ENCODE measurements around the gene PTCH2.
A peak's percentile ranks its signal among the peaks of the same experiment; 100 is the strongest.

Gene PTCH2

GRCh38 chr1:44780583-44781121 lies 62.4 kb downstream of the PTCH2 start:
- no peak overlapping the region for H3K4me3 ChIP-seq (ENCODE audit: low read length)
- TF ChIP-seq, protein P1, sequence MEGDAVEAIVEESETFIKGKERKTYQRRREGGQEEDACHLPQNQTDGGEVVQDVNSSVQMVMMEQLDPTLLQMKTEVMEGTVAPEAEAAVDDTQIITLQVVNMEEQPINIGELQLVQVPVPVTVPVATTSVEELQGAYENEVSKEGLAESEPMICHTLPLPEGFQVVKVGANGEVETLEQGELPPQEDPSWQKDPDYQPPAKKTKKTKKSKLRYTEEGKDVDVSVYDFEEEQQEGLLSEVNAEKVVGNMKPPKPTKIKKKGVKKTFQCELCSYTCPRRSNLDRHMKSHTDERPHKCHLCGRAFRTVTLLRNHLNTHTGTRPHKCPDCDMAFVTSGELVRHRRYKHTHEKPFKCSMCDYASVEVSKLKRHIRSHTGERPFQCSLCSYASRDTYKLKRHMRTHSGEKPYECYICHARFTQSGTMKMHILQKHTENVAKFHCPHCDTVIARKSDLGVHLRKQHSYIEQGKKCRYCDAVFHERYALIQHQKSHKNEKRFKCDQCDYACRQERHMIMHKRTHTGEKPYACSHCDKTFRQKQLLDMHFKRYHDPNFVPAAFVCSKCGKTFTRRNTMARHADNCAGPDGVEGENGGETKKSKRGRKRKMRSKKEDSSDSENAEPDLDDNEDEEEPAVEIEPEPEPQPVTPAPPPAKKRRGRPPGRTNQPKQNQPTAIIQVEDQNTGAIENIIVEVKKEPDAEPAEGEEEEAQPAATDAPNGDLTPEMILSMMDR (conservative IDR thresholded peaks at IDR 0.05; ENCODE audit: low read depth, low read length), result no peak
- no peak for DNase-seq (ENCODE audit: low read depth)

- no peak for DNase-seq (ENCODE audit: low read depth)
- H3K4me3 ChIP-seq (ENCODE audit: low read length), result no peak overlapping the region
- TF ChIP-seq, protein P1 (conservative IDR thresholded peaks at IDR 0.05; ENCODE audit: low read depth, low read length), result no peak
Measured at GRCh38 chr1:44778705-44779576, 64.1 kb downstream of the PTCH2 start.

DNA sequence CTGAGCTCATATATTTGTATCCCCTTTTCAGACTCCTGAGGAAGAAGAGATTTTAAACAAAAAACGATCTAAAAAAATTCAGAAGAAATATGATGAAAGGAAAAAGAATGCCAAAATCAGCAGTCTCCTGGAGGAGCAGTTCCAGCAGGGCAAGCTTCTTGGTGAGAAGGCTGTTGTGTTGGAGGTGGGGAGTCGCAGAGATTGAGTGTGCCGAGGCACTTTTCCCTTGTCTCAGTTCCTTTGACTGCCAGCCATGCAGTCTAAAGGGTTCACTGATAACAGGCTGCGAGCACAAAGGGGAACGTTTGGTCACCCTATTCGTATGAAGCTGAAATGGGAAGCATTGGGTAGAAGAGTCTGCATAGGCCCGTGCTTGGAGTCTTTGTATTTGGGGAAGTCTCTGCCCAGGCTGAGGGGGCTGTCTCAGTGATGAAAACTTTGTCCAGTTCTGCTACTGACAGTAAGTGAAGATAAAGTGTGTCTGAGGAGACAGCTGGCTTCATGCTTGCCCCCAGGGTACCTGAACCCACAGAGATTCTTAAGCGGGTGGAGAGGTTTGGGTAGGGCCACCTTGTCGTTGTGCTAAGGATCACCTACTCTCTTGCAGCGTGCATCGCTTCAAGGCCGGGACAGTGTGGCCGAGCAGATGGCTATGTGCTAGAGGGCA lies 65.0 kb downstream of the PTCH2 start:
- H3K4me3 ChIP-seq (ENCODE audit: low read length), result peak overlapping the region; percentile 93
- TF ChIP-seq, protein P1 (conservative IDR thresholded peaks at IDR 0.05; ENCODE audit: low read depth, low read length), result no peak
- no peak for DNase-seq (ENCODE audit: low read depth)

GRCh38 chr1:44777547-44777946 lies 65.5 kb downstream of the PTCH2 start:
- H3K4me3 ChIP-seq (ENCODE audit: low read length), result peak overlapping the region; percentile 93
- DNase-seq (ENCODE audit: low read depth), result no peak

GRCh38 chr1:44776730-44777068 lies 66.4 kb downstream of the PTCH2 start:
- no peak for DNase-seq (ENCODE audit: low read depth)
- TF ChIP-seq, protein P1 (conservative IDR thresholded peaks at IDR 0.05; ENCODE audit: low read depth, low read length), result no peak
- H3K4me3 ChIP-seq (ENCODE audit: low read length), result peak overlapping the region; percentile 93

More at GRCh38 chr1:44777547-44777946, 65.5 kb downstream of the PTCH2 start:
- TF ChIP-seq, protein P1 (conservative IDR thresholded peaks at IDR 0.05; ENCODE audit: low read depth, low read length), result no peak

DNA sequence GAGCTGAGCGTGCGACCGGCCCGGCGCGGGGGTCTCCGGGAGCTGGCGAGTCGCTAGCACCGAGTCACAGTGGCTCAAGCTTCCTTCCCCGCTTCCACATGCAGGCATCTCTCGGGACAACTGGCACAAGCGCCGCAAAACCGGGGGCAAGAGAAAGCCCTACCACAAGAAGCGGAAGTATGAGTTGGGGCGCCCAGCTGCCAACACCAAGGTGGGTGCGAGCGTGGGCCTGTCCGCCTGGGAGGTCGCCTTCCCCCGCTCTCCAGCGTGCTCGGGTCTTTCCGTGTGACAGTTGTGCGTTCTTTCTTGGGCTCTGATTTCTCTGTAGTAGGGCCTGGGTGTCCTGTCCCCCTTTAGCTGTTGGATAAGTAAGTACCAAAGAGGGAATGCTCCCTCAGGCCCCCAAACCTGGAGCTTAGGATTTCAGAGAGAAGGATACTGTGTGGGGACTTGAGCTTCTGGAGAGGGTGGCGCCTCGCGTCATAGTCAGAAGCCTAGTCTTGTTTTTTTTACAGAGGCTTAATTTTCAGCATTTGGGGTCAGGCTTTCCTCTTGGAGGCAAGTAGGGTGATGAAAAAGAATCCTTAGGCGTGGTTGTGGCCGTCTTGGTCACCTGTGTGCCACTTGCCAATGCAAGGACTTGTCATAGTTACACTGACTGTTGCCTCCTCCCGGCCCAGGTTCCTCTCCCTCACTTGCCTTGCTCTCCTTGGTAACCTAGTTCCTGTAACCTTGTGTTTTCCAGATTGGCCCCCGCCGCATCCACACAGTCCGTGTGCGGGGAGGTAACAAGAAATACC lies 66.9 kb downstream of the PTCH2 start:
- no peak for DNase-seq (ENCODE audit: low read depth)
- H3K4me3 ChIP-seq (ENCODE audit: low read length), result peak overlapping the region; percentile 93
- TF ChIP-seq, protein P1 (conservative IDR thresholded peaks at IDR 0.05; ENCODE audit: low read depth, low read length), result no peak

Data from retinal pigment epithelial cell (primary cell).